ENCODE measurements around the gene PDLIM1.
"Not testable (repeated sequence)": the region's sequence is repeated elsewhere in the genome, so short reads cannot be mapped to it uniquely, and the experiment has no call there.

PDLIM1 gene

GRCh38 chr10:95208702-95209391, 82.0 kb downstream of the PDLIM1 start:
- no peak for DNase-seq (ENCODE audit: low read depth)

GRCh38 chr10:95202865-95203264, 87.9 kb downstream of the PDLIM1 start:
- not testable (repeated sequence) for DNase-seq (ENCODE audit: low read depth)

- DNase-seq (ENCODE audit: low read depth): no peak
Observed at GRCh38 chr10:95201736-95202135, 89.1 kb downstream of the PDLIM1 start.

- no peak for DNase-seq (ENCODE audit: low read depth)
Observed at GRCh38 chr10:95196046-95196445, 94.8 kb downstream of the PDLIM1 start.

GRCh38 chr10:95193944-95194343, 96.9 kb downstream of the PDLIM1 start, which contains the start of gene ACSM6:
Gene ACSM6 (plus strand): TSS chr10:95194238. CDS start chr10:95194486, 248 bp downstream.
- DNase-seq (ENCODE audit: low read depth): no peak

- DNase-seq (ENCODE audit: low read depth): no peak
Observed at GRCh38 chr10:95188593-95188992, 102.2 kb downstream of the PDLIM1 start.

- no peak for DNase-seq (ENCODE audit: low read depth)
Observed at GRCh38 chr10:95187617-95188016, 103.2 kb downstream of the PDLIM1 start.
